Myocyte (in vitro differentiated cells): ENCODE measurements around the gene ATP1A2. TPM values are rescaled to one million over a fixed set of nuclear protein-coding genes. Genes with fewer than 3 reads are reported as not detected.

Experiments used
- DNase-seq: peaks from one replicate; pipeline ENCODE4 v3.0.0-alpha.2; 2012; ENCODE audit warnings: low read depth
- total RNA-seq: library from RNA; depleted of rRNA; stranded (reverse); fragments of >200 nt; gene quantifications from 2 replicates; pipeline ENCODE4 v1.2.3, GENCODE V29; 2014

Gene ATP1A2
- total RNA-seq, 1 donor from 2014 or later, result 28.2 TPM

DNA sequence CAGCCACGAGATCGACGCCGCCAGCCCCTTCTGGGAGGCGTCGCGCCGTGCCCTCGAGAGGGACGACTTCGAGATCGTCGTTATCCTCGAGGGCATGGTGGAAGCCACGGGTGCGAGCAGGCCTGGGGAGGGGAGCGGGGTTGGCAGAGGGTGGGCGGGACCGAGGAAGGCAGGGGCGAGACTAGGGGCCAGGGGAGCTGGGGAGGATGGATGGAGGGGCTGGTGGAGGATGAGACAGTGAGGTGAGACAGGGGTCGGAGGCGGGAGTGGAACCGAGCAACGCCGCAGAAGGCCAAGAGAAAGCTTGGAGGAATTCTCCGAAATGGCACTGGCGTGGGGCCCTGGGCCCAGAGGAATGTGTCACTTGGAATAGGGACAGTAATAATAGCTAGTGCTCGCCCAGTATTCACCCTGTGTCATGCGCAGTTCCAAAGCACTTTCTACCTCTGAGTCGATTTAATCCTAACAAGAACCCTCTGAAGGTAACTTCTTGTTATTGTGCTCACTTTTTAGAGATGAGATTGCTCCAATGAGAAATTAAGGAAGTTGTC is 30.7 kb upstream of the ATP1A2 start:
- DNase-seq, result no peak

DNA sequence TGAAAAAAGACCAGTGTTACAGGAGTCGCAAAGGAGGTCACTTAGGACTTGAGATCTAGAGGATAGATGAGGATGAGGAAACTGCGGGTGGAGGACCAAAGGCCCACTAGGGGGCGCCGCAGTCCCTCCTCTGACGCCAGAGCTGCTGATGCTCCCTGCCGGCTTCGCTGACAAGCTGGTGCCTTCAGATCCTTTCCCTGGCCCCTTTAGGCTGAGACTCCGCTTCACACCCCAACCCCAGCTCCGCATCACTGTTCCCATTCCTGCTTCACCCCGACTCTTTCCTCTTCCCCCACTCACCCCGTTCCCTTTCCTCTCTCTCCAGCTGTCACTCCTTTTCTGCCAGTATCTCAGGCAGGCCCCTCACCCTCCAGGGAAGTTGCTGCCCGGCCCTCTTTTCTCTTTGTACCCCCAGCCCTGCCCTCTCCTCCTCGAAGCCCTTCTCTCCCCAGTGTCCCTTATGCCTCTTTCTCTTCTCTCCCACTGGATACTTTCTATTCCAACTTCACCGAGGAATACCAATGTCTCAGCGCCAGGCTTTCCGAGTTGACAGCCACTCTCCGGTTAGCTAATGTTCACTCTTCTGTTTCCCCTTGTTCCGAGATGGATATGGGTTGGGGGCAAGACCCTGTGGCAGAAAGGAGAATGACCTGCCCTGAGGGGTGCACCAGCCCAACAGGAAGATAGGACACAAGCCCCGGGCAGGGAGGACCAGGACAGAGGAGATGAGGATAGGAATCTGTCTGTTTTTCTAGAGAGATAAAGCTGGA is 29.7 kb upstream of the ATP1A2 start:
- peak; percentile 74 for DNase-seq

DNA sequence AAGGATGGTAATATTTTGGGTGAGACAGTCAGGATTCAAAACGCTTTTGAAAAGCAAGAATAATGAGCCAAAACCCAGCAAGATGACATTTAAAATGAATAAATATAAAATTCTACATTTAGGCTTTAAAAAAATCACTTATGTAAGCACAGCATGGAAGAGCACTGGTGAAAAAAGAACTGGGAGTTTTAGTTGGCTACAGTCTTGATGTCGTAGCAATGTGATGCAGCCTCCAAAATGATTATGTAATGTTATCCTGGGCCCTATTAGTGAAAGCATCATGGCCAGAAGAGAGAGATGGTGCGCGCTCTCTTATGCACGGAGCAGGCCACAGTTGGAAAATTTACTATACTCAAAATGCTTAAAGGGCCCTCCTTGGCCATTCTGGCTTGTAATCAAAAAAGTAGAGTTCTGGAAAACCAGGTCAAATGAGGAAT is 29.1 kb upstream of the ATP1A2 start:
- no peak for DNase-seq

DNA sequence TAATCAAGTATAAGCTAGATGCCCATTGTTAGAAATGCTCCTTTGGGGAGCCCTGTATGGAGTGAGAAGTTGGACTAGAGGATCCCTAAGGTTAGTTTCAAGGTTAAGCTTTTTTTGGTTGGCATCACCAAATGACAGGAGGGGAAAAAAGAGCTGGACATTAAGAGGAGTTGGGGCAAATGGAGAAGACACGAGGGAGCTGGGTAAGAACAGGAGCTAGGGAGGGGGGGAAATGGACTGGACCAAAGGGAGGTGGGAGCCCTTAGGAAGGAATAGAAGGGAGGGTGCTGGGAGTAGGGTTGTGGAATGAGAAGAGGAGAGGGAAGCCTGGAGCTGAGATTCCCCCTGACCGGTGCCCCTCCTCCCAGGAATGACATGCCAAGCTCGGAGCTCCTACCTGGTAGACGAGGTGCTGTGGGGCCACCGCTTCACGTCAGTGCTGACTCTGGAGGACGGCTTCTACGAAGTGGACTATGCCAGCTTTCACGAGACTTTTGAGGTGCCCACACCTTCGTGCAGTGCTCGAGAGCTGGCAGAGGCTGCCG is 28.4 kb upstream of the ATP1A2 start:
- no peak for DNase-seq

DNA sequence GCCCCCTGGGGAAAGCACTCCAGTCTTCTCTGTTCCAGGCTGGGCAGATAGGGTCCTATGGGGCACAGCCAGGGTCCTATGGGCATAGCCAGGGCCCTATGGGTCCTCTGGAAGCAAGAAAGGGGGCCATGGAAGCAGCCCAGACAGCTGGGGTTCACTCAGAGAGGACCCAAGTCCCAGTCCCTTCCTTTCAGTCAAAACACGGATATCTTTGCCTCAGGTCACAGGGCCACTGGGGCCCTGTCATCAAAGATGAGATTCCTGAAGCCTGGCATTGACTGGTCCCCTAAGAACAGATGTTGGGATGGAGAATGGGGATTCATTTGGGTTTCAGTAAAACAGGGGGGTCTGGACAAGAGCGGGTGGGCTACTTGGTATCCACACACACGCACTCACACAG is 25.7 kb upstream of the ATP1A2 start:
- DNase-seq, result no peak

DNA sequence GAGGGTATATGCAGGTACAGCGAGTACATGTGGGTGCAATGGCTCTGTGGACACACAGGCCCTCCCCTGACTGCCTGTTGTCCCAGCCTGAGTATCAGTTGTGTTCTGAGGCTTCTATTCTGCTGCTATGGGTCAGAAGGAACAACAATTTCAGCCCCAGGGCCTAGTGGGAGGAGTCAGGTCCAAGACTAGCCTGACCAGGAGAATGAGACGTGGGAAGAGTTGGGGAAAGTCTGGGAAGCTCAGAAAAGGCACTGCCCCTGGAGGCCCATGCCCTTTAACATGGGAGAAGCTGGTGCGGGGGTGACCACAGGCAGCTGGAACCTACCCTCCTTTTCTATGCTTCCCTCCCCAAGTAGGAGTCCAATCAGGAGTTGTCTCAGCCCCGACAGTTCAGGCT is 24.8 kb upstream of the ATP1A2 start:
- DNase-seq, result no peak

DNA sequence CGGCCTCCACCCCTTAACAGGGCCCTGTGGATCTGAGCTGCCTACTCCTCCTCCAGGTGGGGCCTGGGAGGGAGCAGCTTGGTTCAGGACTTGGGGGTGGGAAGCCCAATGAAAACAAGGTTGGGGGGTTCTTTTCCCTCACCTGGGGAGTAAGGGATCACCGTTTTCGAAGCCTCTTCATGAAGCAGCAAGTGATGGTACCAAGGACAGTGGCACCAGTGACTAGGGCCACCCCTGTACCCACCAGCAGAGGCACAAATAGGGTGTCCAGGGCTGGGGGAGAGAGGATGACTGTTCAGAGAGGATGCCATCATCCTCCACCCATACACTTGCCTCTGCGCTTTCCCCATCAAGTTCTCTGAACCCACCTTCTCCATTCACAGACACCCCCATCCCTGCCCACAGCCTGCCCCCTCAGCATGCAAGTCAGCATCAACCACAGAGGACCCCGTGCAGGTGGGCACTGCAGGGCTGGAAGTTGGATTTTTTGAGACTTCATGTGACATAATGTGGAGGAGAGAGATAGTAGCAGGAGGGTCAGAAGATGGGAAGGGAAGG is 23.8 kb upstream of the ATP1A2 start:
- no peak for DNase-seq

DNA sequence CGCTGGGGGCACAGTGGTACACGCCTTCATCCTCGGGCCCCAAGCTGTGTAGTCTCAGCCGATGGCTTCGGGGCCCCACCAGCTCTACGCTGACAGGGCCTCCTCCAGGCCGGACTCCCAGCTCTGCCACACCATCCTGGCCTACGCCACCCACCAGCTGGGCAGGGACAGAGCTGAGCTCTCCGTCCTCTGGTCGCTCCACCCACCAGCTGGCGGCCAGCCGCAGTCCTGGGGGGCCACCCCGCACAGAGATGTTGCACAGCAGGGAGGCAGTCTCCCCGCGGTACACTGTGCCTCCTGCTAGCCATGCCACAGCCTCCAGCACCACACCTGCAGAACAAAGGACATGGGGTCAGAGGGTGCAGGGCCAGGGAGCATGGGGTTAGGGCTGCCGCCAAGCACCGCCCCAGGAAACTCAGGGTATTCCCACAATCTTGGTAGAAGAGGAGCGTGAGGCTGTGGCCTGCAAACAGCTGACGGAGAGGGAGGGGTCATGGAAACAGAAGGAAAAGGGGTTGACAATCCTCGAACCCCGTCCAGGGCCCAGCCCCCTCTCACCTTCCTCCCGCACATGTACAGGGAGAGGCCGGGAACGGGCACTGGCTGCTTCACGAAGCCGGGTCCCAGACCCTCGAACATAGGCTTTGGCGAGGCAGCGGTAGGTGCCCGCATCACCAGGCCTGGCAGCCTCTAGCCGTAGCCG is 23.0 kb upstream of the ATP1A2 start:
- DNase-seq, result no peak

DNA sequence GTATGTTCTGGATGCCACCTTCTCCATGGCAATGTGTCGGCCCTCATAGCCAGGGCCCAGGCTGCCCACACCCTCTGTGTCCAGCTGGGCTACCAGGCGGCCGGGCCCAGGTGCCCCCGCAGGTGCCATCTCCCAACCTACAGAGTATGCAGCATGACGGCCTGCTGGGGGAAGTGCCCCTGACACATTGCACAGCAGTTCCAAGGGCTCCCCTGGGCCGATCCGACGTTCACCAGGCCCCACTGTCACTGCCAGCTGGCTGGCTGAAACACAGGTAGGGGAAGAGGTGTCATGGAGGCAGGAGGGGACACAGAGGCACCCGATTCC is 22.5 kb upstream of the ATP1A2 start:
- no peak for DNase-seq

DNA sequence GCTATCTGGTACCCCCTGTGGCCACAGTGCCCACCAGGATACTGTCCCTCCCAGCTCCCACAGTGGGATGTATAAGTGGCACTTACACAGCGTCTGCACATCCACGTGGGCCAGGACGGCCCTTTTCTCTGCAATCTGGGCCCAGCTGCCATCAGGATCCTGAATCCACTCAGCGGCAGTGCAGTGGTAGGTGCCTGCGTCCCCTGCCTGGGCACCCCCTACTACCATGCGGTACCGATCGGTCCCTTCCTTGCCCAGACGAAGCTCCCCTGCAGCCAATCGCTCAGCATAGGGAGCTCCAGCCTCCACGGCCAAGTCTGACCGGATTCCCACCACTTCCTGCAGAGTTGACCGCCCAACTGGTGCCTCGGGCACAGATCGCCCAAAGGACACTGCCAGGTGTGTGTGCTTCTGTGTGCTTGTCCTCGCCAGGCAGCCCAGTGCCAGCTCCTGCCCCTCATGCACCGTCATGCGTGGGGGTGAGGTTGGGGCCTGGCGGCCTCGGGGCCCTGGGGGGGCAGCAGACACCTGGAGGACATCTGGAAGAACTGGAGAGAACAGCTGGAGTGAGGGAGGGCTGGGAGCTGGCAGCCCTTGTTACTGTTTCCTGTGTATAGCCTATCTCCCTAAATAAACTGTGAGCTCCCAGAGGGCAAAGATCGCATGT is 21.8 kb upstream of the ATP1A2 start:
- DNase-seq, result no peak

DNA sequence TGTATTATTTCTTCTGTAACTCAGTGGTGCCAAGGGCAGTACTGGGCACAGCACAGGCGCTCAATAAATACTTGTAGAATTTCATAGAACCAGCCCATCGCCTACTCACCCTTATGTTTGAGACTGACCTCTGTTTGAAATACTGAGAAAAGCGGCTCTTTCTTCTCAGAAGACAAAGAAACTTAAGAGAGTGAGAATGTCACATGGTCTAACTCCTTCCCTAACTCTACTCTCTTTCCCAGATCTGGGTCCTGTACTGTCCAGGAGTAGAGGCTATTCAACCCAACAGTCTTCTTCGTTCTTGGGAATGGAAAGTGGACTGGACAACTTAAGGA is 21.3 kb upstream of the ATP1A2 start:
- no peak for DNase-seq

DNA sequence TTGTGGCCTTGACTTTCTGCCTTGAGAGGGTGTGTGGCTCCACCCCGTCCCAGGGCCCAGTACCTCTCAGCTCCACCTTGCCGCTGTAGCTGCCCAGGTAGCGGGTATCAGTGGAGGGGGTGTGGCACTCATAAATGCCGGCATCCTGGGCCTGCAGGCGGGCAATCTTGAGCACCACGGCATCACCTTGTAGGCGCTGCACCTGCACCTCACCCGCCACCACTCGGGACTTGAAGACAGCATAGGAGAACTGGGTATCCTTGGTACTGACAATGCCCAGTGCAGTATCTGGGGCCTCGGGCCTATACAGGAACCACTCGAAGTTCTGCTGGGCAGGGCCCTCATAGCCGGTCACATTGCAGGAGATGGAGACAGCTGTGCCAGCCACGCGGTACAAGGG is 20.8 kb upstream of the ATP1A2 start:
- DNase-seq, result no peak

DNA sequence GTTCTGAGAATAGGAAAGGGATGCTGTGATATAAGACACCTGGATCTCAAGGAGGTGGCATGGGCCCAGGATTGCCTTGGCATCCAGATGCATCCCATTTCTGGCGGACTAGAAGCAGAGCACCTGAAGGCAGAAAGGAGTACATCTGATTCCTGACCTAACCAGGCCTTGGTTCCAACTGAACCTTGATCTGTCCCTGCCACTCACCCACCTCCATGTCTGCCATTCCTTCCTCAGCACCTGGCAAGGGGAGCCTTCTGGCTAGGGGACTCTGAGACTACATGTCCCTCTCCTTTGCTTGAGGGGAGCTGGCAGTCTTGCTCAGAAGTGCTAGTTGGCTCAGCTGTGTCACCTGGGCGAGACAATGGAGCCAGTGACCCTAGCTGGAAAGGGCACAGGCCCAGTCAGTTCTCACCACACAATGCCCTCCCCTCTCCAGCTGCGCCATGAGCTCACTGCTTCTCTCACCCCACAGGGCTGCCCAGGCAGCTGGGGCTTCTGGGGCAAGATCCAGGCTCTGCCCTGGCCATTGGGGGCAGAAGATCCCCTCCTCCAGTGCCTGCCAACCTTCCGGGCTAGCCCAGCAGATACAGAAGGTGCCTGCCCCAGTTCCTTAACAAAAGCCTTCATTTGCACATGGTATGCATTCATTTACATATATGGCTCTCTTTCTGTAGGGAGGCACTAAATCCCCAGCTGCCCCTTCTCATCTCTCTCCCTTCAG is 20.0 kb upstream of the ATP1A2 start:
- DNase-seq, result no peak

DNA sequence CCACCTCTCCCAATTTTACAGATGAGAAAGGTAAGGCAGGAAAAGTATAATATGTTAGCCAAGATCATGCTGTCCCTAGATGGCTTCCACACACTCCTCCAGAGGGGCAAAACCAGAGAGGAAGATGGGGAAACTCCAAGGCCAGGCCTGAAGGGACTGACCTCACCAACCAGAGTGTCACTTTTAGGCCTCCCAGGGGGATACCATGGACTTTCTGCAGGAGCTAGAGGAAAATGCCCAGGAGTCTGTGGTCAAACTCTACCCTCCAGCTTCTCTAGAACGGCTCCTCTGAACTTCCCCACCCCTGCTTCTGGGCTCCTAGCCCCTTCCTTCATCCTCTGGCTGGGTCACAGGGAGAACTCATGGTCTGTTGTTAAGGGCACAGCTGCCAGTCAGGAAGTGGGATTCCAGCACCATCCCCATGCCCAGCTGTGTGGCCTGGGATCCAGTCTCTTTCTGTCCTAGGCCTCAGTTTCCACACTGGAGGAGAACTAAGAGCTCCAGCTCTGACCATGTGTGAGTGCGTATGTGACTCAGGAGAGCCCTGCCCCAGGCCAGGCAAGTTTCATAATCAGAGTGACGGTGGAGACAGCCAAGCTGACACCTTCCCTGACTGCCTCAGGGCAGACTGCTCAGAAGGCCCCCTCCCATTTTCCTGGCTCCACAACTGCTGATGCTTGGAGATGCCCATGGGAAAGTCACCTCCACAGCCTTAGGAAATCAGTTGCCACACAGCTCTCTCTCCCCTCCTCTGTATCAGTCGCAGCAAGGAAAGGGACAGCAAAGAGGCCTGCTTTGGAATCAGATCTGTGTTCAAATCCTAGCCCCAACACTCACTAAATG is 19.1 kb upstream of the ATP1A2 start:
- DNase-seq, result no peak

DNA sequence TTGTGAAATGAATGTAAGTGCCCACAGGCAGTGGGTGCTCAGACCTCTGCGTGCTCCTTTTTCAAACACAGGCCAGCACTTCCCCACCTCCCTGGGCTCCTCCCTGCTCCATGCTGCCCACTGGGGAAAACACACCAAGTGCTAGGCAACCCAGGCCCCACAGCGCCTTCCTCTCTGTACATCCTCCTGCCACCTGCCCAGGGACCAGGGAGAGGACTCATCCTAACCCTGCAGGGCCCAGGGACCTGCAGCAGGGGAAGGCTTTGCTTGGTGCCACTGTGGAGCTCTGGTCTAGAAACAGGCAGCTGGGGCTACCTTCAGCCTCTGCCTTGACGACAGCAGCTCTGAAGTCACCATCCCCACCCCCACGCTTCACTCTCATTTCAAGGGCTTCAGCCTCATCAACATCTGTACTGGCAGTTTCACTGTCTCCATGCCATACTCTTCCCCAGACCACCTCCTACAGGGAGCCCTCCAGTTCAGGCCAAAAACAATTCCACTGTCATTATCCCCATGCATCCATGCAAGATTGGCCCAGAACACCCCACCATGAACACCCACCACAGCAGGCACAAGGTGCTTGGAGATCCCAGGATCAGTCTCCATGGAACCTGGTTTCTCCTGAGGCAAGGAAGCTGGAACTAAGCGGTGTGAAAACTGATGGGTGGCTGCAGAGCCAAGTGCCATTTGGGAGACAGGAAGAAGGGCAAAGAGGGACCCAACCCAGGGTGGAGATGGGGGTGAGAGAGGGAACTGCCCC is 18.2 kb upstream of the ATP1A2 start:
- no peak for DNase-seq

DNA sequence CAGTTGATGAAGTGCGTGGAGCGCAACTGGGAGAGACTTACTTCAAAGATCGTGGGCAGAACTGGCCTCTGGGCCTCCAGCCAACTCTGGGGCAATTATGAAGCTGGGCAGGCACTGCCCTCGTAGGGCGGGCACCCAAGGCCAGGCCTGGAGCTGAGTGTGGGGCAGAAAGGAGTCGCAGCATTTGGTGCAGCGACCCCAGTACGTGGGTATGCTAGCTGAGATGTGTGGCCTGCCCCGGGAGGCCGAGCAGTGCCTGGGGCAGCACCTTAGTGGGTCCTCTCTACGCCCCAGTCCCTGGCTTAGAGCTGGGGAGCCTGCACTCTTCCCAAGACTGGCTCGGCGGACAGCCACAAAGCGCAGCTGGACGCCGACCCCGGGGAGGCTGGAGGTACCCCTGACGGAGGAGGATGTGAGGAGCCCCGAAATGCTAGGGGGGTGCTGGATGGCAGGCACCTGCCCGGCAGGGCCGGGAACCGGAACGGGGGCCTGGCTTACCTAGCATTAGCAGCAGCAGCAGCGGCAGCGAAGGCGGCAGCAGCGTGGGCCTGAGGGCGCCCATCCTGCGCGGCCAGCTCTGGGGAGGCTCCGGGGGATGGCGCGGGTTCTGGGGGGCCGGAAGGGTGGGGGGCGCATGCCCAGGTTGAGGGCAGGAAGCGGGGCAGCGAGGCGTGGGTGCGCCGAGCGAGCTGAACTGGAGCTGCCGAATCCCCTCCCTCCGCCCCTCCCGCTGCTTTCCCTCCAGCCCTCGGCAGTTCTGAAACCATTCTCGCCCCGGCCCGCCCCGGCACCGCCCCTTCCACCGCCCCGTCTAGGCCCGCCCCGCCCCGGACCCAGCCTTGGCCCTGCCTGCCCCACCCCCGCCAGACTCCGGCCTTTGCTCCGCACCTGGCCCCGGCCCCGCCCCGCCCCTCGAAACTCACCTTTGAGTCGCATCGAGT is 17.4 kb upstream of the ATP1A2 start, which contains the start of gene IGSF8:
IGSF8 (minus strand) TSS at position 709 of the 941 bp plus-strand sequence; CDS start at position 562, 147 bp downstream.
- DNase-seq, result peak; percentile 78

DNA sequence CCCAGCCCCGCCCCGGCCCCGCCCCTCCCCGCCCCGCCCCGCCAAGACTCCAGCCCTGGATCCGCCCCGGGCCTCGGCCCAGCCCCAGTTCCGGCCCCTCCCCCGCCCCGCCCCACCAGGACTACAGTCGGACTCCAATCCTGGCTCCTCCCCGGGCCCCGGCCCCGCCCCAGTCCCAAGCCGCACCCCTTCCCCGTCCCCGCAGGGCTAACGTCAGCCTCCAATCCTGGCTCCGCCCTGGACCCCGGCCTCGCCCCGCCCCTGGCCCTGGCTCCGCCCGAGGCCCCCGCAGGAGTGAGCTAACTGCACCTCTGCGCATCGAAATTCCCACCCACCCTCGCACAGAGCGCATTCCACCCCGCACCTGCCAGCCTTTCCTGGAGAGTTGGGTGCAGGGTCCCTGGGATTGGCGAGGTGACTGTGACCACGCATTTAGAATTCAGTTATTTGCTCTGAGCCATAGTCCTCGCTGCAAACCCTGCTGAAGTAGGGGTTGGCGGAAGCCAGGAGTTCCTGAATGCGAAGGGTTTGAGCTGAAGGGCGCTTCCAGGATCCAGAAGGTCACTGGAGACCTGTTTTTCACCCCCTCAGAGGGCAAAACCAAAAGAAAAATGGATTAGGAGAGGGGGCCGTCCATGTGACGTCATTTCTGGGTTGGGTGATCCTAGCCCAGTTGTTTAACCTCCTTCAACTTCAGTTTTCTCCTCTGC is 16.6 kb upstream of the ATP1A2 start:
- DNase-seq, result peak; percentile 95
